ENCODE results near the gene NR3C1. TPM values are rescaled to one million over a fixed set of nuclear protein-coding genes. Genes with fewer than 3 reads are reported as not detected.
A peak's percentile ranks its signal among the peaks of the same experiment; 100 is the strongest.

Gene NR3C1
- total RNA-seq, 1 experiment from 2014 or later: 31.4 TPM

DNA sequence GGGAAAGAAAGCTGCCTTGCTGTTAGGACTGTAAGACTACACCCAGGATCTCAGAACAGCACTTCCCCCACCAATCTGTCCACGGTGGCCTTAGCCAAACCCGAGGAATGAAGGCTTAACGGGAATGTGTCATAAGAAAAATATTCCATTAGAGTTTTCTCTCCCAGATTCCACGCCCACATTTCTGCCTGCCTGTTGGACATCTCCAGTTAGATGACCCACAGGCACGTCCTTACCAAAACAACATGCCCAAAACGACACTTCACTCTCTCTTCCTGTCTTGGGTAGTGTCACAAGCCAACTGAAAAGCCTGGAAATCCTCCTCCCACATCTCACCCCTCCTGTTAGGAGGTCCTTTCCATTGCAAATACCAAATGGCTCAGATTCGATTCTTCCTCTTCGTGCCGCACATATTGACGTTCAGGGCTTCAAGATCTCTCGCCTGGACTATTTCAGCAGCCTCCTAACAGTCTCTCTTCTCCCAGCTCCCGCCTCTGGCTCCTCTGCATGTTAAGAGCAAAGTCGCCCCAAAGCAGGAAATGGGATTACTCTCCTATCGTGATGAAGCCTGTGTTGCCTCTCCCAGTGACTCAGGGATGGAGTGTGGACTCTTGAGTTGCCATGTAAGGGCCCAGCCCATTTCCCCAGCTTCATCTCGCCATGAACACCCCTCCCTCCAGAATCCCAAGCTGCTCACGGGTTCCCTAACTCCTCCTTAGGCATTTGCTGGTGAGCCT is 159.3 kb downstream of the NR3C1 start:
- Histone ChIP-seq H3K79me2 (ENCODE audit: insufficient read depth, low read length) (no peaks in the 10 kb centered on the region), H3K18ac (ENCODE audit: insufficient read length, low read depth, low read length) (no peak overlapping the region), H4K20me1 (ENCODE audit: control insufficient read depth, insufficient read depth, insufficient read length) (no peaks in the 10 kb centered on the region), H3K4me2 (ENCODE audit: insufficient read depth, insufficient read length, low read length) (no peak overlapping the region), H2BK20ac (ENCODE audit: low read depth, low read length, poor library complexity, severe bottlenecking) (no peak overlapping the region), H3K27me3 (ENCODE audit: insufficient read depth, low read length) (no peaks in the 10 kb centered on the region), H3K56ac (ENCODE audit: insufficient read length, low read depth, low read length) (no peak overlapping the region), H2BK120ac (ENCODE audit: low read depth, low read length, poor library complexity, severe bottlenecking) (no peak overlapping the region), H2BK12ac (ENCODE audit: insufficient read length, low read depth, low read length) (no peak overlapping the region), H3K27ac (ENCODE audit: insufficient read length, low read depth, low read length) (no peak overlapping the region), H3K4me1 (ENCODE audit: insufficient read depth, low read length) (no peaks in the 10 kb centered on the region; the same call in 1 of the 2 replicates), H3K14ac (ENCODE audit: insufficient read depth, low read length) (no peak overlapping the region), H3K9me3 (ENCODE audit: control insufficient read depth, low read depth, low read length) (no peaks in the 10 kb centered on the region), H4K91ac (ENCODE audit: insufficient read length, low read depth, low read length) (no peak overlapping the region), H3K23ac (ENCODE audit: insufficient read length, low read depth, low read length) (no peak overlapping the region), H2AFZ (ENCODE audit: low read length) (no peak overlapping the region), H2BK15ac (ENCODE audit: low read depth, low read length) (no peak overlapping the region), H2AK5ac (ENCODE audit: insufficient read length, low read length) (no peak overlapping the region), H3T11ph (ENCODE audit: low read length) (no peak overlapping the region), H3K79me1 (ENCODE audit: insufficient read depth, low read depth, low read length, poor library complexity, severe bottlenecking) (no peaks in the 10 kb centered on the region), H2BK5ac (ENCODE audit: insufficient read length, low read length) (no peak overlapping the region), H4K8ac (replicated peaks; ENCODE audit: insufficient read length, low read depth, low read length) (no peak overlapping the region), H4K5ac (ENCODE audit: insufficient read length, low read depth, low read length) (no peak overlapping the region), H3K9ac (ENCODE audit: extremely low read depth, insufficient read length, low read length) (no peak overlapping the region), H3K4ac (ENCODE audit: low read depth, low read length) (no peak overlapping the region), H3K23me2 (ENCODE audit: insufficient read length, low read depth, low read length, poor library complexity, severe bottlenecking) (no peaks in the 10 kb centered on the region)
- Mint-ChIP-seq H3K27me3 (ENCODE audit: low read depth) (no peaks in the 10 kb centered on the region; the same call in 1 of the 2 replicates), H3K4me1 (peaks cover 3 to 8% of the 10 kb centered on the region in 2 experiments; a peak in 3 of 4 replicates), H3K36me3 (ENCODE audit: insufficient read depth in 1 of 3, low read depth in 3 of 3) (peaks cover 0 to 4% (median 0%) of the 10 kb centered on the region in 3 experiments; a peak in 1 of 7 replicates), H3K4me3 (no peak overlapping the region), H3K9me3 (peaks cover 0 to 10% of the 10 kb centered on the region in 2 experiments; a peak in 3 of 5 replicates), H3K27ac (peak overlapping the region in 1 of 3 experiments; percentile 15; a peak in 1 of 7 replicates)
- no CpG with 5 or more reads among the region's 16 CpGs for WGBS (ENCODE audit: extremely low coverage, insufficient read length, low lambda C conversion rate)
- TF ChIP-seq, protein P1, sequence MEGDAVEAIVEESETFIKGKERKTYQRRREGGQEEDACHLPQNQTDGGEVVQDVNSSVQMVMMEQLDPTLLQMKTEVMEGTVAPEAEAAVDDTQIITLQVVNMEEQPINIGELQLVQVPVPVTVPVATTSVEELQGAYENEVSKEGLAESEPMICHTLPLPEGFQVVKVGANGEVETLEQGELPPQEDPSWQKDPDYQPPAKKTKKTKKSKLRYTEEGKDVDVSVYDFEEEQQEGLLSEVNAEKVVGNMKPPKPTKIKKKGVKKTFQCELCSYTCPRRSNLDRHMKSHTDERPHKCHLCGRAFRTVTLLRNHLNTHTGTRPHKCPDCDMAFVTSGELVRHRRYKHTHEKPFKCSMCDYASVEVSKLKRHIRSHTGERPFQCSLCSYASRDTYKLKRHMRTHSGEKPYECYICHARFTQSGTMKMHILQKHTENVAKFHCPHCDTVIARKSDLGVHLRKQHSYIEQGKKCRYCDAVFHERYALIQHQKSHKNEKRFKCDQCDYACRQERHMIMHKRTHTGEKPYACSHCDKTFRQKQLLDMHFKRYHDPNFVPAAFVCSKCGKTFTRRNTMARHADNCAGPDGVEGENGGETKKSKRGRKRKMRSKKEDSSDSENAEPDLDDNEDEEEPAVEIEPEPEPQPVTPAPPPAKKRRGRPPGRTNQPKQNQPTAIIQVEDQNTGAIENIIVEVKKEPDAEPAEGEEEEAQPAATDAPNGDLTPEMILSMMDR (conservative IDR thresholded peaks at IDR 0.05): no peak
- DNase-seq: no peak

Data from H9 (cell line).